HG03571 (cell line): ENCODE measurements around the gene CXCR2.
A peak's percentile ranks its signal among the peaks of the same experiment; 100 is the strongest.
"Not testable (repeated sequence)": the region's sequence is repeated elsewhere in the genome, so short reads cannot be mapped to it uniquely, and the experiment has no call there.

Experiments
- ATAC-seq: cut with Tn5 transposase; IDR thresholded peaks from one replicate; pipeline ENCODE4 v1.9.1; 2021; ENCODE audit not compliant: unreplicated experiment

Gene CXCR2

DNA sequence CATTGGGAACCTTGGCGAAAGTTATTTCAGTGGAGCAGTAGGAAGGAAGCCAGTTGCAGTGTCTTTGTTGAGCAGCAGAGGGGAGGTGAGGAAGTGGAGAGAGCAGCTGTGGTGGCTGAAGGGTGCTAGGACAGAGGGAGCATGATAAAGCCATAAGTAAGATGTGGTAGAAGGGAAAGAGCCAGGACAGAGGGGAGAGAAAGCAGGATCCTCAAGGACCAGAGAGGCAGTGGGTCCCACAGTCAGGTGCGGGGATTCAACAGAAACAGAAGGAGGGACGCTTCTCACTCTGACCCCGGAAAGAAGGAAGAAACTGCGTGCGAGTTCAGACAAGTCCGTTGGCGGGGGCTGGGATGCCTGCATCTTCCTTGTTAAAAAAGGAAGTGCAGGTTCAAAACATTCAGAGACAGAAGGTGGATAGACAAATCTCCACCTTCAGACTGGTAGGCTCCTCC lies at the start of gene CXCR2:
Gene CXCR2, plus strand, starts transcription at position 403 of the 455 bp plus-strand sequence. CDS start 8,774 bp downstream, outside the sequence.
- ATAC-seq: no peak

DNA sequence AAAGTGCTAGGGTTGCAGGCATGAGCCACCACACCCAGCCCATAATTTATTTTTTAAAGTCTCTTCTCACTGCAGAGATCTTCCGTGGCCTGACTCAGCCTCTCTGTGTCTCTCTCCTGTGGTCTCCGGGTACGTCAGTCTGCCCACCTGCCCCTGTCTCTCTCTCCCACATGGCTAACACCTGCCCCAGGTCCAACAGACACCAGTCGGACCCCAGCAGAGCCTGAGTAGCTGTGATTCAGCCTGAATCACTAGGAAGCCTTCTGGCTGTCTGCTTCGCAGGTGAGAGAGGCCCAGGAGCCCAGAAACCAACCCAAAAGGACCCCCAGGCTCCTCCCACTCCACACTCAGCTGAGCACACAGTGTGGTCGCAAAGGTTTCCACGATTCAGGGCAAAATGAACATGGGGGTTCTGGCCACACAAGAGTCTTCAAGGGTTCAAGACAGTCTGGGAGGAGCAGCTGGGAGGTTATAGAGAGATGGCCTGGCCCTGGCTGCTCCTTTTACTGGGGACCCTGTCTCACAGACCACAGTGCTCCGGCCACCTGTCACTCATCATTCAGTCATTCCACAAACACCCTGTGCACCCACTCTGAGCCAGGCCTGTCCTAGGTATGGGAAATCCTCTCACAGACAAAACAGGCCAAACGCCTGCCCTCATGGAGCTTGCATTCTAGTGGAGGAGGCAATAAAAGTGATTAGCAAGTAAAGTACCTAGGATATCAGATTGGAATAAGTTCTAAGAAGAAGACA lies 48.2 kb upstream of the CXCR2 start:
- no peak for ATAC-seq

DNA sequence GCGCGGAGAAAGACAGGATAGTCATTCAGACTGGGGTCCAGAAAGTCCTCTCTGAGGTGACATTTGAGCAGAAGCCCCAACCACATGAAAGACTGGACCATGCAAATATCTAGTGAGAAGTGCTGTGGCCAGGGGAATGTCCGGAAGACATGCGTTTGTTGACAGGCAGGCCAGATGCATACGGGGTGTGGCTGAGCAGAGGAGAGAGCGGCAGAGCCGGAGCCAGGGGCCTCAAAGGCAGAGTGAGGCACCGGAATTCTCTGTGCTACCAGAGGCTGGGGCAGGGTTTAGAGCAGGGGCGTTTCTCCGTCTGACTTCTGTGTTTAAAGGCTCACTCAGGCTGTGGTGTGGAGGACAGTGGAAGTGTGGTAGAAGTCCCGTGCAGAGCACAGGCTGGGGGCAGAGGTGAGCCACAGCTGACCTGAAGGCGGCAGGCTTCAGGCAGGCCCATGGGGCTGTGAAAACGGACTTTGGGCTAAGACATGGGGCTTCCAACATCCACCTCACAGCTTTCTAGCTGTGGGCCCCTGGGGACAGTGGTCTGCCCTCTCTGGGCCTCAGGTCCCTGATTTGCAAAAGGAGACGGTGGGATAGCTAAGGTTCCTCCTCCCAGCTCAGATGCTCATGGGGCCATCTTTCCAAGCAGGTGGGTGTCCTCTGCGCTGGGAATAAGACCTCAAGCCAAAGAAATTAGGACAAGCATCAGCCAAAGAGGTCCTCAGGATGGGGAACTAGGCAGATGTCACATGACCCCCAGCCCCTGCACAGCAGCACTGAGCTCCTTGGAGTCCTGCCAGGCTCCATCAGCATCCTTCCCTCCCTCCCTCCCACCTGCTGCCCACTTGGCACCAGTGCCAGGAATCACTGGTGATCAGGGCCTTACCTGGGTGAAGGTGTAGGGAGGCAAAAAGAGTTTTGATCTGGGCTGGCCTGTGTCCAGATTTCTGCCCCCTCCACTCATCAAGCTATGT lies 45.6 kb upstream of the CXCR2 start:
- no peak for ATAC-seq

DNA sequence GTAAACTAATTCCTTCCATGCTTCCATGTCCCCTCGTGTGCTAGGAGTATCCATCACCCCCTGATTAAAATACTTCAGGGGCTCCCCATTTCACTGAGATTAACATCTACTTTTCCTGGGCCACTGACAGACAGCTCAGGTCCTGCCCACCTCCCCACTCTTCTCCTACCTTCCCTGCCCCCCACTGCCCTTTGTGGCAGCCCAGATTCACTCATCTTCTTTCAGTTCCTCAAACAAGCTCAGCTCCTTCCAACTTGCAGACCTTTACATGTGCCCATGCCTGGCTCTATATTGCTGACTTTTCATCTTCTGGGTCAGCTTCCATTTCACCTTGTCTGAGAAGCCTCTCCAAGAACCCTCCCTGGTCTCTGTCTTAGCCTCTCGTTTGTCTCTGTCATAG lies 44.8 kb upstream of the CXCR2 start:
- peak; percentile 93 for ATAC-seq

DNA sequence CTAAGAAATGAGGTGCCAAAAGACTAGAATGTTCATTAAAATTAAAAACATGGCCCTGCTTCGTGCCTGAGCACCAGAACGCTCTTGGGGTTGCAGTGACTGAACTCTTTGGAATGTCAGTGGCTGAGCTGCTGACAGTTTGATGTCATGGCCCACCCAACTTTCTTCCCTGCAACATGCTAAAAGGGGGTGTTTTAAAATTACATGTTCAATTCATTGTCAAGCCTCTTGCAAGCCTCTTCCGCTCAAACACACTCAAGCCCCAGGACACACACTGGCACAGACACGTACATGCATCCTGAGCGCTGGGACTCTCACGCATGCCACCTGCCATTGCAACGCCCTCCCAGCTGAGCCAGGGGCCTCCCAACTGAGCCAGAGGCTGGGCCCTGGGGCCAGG lies 44.1 kb upstream of the CXCR2 start:
- no peak for ATAC-seq

DNA sequence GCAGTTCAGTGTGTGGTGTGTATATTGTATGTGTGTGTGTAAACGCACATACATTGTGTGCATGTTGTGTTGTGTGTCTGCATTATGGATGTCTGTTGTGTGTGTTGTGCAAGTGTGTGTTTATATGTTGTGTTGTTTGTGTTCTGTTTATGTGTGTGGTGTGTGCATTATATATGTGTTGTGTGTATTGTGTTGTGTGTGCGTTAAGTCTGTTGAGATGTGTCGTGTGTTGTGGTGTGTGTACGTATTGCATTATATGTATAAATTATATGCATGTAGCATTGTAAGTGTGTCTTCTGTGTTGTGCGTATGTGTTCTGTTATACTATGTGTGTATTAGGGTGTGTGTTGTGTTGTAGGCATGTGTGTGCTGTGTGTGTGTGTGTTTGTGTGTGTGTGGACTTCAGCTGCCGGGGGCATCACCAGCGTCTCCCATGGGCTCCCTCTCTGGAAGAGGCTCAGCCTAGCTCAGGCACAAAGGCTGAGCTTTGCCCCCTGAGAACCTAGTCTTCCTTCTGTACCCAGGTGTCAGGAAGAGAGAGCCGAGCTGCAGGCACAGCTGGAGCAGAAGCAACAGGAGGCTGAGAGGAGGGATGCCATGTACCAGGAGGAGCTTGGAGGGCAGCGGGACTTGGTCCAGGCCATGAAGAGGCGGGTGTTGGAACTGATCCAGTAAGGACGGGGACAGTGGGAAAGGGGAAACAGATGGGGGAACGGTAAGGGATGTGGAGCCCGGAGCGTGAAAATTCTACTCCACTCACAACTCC lies 43.1 kb upstream of the CXCR2 start:
- ATAC-seq: no peak

DNA sequence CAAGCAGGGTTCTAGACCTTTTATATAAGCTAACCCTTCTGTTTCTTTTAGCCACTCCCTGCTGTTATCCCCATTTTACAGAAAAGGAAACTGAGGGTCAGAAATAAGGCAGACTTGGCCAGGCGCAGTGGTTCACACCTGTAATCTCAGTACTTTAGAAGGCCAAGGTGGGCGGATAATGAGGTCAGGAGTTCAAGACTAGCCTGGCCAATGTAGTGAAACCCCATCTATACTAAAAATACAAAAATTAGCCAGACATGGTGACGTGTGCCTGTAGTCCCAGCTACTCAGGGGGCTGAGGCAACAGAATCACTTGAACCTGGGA lies 42.5 kb upstream of the CXCR2 start:
- ATAC-seq: no peak

DNA sequence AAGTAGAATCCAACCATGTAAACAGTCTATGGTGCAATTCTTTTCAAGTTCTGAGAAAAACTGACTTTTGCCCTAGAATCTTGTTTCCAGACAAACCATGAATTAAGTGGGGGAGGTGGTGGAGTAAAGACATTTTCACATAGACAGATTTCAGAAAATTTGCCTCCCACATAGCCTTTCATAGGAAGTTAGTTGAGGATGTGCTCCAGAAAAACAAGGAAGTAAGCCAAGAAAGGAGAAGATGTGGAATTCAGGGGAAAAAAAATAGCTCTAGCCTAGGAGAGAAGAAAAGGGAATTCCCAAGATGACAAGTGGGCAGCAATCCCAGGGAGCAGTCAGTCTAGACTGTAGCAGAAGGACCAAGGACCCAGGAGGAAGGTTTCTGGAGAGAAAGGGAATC lies 39.4 kb upstream of the CXCR2 start:
- ATAC-seq: no peak

DNA sequence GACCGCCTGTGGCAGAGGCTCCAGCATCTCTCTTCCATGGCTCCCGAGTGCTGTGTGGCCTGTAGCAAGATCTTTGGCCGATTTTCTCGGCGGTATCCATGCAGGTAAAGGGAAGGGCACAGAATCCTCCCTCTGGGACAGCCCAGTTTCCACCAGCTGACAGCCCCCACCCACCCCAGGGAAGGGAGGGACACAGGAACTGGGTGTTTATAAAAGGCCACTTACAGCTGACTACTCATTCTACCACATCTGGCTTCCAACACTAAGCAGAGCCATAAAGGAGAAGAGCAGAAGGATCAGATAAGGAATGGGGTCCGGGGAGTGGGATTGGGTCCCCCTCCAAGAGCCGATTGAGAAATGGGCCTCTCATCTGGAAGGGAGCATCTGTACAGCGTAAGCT lies 36.6 kb upstream of the CXCR2 start:
- ATAC-seq: no peak

DNA sequence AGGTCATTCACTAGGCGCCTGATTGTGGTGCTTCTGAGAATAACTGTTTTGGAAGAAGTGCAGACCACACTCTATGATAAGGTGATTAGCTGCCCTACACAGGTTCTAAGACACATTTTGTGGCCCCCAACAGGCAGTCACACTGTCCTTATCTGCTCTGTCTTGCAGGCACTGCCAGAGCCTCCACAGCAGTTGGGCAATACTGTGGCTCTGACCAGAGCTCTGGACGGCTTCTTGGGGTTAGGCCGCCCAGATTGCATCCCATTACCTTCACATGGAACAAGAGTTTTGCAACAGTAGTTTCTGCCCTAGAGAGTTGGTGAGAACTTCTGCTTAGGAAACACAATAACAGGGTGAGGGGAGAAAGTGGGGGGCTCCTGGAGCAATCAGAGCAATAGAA lies 34.1 kb upstream of the CXCR2 start:
- no peak for ATAC-seq

DNA sequence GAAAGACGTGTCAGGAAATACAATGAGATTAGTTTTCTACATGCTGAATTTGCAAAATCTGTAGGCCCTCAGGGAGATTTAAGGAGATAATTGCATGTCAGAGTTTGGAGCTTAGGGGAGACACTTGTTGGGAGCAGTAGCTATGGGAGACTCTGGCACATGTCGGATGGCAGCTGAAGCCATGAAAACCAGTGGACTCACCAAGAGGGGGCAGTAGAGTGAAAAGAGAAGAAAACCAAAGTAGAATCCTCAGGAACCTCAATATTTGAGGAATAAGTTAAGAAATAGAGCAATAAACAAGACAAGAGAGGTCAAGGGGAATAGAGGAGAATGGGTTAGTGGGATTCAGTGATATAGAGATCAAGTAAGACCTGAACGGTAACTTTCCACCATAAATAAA lies 31.9 kb upstream of the CXCR2 start:
- ATAC-seq: no peak

DNA sequence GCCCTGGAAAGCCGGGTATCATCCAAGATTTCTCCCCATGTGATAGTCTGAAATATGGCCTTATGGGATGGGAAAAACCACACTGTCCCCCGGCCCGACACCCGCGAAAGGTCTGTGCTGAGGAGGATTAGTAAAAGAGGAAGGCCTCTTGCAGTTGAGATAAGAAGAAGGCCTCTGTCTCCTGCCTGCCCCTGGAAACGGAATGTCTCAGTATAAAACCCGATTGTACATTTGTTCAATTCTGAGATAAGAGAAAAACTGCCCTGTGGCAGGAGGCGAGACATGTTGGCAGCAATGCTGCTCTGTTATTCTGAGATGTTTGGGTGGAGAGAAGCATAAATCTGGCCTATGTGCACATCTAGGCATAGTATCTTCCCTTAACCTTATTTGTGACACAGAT lies 30.0 kb upstream of the CXCR2 start:
- ATAC-seq: no peak

DNA sequence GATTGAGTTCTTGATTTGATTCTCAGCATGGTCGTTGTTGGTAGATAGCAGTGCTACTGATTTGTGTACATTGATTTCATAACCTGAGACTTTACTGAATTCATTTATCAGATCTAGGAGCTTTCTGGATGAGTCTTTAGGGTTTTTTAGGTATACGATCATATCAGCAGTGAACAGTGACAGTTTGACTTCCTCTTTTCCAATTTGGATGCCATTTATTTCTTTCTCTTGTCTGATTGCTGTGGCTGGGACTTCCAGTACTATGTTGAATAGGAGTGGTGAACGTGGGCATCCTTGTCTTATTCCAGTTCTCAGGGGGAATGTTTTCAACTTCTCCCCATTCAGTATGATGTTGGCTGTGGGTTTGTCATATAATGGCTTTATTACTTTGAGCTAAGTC lies 27.9 kb upstream of the CXCR2 start:
- ATAC-seq: no peak

DNA sequence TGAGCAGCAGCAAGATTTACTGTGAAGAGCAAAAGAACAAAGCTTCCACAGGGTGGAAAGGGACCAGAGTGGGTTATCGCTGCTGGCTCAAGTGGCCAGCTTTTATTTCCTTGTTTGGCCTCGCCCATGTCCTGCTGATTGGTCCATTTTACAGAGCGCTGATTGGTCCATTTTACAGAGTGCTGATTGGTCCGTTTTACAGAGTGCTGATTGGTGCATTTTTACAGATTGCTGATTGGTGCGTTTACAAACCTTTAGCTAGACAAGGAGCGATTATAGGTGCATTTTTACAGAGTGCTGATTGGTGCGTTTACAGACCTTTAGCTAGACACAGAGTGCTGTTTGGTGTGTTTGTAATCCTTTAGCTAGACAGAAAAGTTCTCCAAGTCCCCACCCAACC lies 17.0 kb upstream of the CXCR2 start:
- not testable (repeated sequence) for ATAC-seq

DNA sequence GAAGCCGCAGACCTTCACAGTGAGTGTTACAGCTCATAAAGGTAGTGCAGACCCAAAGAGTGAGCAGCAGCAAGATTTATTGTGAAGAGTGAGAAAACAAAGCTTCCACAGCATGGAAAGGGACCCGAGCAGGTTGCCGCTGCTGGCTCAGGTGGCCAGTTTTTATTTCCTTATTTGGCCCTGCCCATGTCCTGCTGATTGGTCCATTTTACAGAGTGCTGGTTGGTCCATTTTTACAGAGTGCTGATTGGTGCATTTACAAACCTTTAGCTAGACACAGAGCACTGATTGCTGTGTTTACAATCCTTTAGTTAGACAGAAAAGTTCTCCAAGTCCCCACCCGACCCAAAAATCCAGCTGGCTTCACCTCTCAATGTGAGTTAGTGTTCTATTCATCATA lies 4.0 kb upstream of the CXCR2 start:
- not testable (repeated sequence) for ATAC-seq

DNA sequence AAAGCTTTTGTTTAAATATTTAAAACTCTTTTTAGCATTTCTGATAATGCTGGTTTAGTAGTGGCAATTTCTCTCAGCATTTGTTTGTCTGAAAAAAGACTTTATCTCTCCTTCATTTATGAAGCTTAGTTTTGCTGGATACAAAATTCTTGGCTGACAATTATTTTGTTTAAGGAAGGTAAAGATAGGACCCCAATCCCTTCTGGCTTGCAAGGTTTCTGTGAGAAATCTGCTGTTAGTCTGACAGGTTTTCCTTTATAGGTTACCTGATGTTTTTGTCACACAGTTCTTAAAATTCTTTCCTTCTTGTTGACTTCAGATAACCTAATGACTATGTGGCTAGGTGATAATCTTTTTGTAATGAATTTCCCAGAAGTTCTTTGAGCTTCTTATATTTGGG lies 3.5 kb upstream of the CXCR2 start:
- not testable (repeated sequence) for ATAC-seq

DNA sequence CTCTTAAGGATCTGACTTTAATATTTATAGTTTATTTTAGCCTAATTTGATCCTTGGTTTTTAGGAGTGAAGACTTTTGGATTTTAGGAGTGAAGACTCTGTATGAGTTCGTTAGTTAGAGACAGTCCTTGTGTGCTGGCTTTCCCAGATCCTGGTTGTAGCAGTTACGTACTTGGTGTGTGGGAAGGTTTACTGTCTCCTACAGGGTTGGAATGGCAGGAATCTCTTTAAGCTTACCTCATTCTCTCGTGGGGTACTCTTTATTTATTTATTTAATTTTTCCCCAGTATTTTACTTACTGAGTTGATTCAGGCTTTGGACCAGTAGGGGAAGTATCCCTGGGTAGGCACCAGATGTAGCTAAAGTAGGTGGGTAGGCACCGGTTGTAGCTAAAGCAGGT lies 1.8 kb upstream of the CXCR2 start:
- ATAC-seq: no peak

DNA sequence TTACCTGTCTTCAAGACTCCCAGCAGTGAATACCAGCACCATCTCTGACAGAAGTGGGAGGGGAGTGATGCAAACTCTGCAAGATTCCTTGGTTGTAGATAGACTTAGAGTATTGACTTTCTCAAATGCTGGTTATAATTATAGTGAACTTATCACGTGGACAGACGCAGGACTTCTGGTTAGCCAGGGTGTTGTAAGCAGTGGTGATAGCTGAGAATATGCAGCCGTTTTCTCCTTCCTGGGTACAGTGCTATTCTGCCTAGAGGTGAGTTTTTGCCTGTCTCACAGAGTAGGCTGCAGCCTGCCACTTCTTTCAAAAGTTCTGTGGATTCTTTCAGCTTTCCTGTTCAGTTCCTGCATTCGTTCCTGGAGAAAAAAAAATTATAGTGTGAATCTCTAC lies 733 bp upstream of the CXCR2 start:
- no peak for ATAC-seq

DNA sequence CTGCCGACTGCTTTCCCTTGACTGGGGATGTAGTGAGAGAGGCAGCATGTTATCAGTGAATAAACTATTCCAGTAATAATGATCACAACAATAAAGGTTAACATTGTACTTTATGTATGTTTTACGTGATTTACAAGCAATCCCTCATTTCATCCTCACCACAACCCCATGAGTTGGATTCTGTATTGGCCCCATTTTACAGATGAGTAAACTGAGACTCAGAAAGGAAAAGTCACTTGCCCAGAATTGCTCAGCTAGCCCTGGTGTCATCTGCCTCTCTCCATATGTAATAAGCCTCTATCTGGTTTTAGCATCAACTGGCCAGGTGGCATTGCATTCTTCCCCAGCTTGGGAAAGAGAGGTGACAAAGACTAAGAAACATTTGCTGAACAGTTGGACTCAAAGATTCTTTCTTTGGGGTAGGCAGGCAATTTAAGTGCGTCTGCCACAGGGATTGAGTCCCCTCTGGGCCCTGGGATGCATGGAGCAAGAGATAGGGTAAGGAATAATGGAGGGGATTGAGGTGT lies 2.2 kb downstream of the CXCR2 start:
- no peak for ATAC-seq

DNA sequence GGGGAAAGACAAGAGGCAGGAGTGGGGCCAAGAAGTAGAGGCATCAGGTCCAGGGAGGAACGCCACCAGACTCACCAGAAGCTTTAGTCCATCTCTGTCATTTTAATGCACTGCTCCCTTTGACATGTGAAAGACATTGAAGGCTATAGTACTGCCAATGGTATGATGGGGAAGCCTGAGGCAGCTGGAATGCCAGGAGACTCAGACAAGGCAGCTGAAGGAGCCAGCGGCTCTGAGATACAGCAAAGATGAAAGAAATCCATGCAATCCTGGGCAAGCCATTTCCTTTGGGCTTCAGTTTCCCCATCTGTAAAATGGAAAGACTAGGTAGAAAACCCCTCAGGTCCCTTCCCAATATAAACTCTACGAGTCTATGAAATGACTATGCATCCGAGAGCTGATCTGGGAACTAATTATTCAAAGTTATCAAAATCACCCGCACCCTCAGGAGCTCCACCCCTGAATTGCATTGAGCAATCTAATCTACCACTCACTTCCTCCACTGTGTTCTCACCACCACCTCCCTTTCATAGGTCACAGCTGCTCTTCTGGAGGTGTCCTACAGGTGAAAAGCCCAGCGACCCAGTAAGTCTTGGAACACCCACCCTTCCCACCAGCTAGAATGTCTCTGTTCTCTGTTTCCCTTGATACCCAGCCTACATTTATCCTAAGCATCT lies 3.1 kb downstream of the CXCR2 start:
- ATAC-seq: no peak
